HTR-8/SVneo (cell line): ENCODE results near the gene PID1.
A peak's percentile ranks its signal among the peaks of the same experiment; 100 is the strongest.

Source experiments
- DNase-seq: peaks from one replicate; pipeline ENCODE4 v3.0.0; 2011; ENCODE audit warnings: low spot score, mixed read lengths; ENCODE audit not compliant: insufficient read length
- FAIRE-seq: peaks from 2 replicates; lab custom pipeline; 2011; peaks lifted over from hg19 to GRCh38; lab: Jason Lieb, UNC

Gene PID1

GRCh38 chr2:229174794-229175496 is 96.1 kb downstream of the PID1 start:
- FAIRE-seq (no peak), DNase-seq (no peak)

- FAIRE-seq, result no peak
These were observed 97.2 kb downstream of the PID1 start for GRCh38 chr2:229173825-229174359.

GRCh38 chr2:229170916-229171315 is 100.2 kb downstream of the PID1 start:
- DNase-seq (no peak), FAIRE-seq (no peak)

More at GRCh38 chr2:229173825-229174359, 97.2 kb downstream of the PID1 start:
- no peak for DNase-seq

- FAIRE-seq (no peak), DNase-seq (no peak)
These were observed 100.9 kb downstream of the PID1 start for GRCh38 chr2:229170171-229170570.

GRCh38 chr2:229169751-229170150 is 101.3 kb downstream of the PID1 start:
- DNase-seq, result no peak

GRCh38 chr2:229164545-229165249 is 106.4 kb downstream of the PID1 start:
- no peak for FAIRE-seq

More at GRCh38 chr2:229169751-229170150, 101.3 kb downstream of the PID1 start:
- FAIRE-seq, result no peak

GRCh38 chr2:229163893-229164292 is 107.2 kb downstream of the PID1 start:
- no peak for FAIRE-seq

More at GRCh38 chr2:229164545-229165249, 106.4 kb downstream of the PID1 start:
- no peak for DNase-seq

GRCh38 chr2:229162015-229162414 is 109.1 kb downstream of the PID1 start:
- FAIRE-seq, result no peak
- DNase-seq, result no peak

More at GRCh38 chr2:229163893-229164292, 107.2 kb downstream of the PID1 start:
- no peak for DNase-seq

- no peak for FAIRE-seq
- DNase-seq, result no peak
These were observed 110.1 kb downstream of the PID1 start for GRCh38 chr2:229160984-229161383.

- FAIRE-seq, result no peak
- DNase-seq, result no peak
These were observed 110.9 kb downstream of the PID1 start for GRCh38 chr2:229160180-229160579.

GRCh38 chr2:229159405-229159804 is 111.7 kb downstream of the PID1 start:
- DNase-seq (no peak), FAIRE-seq (no peak)

GRCh38 chr2:229154381-229154780 is 116.7 kb downstream of the PID1 start:
- FAIRE-seq, result no peak
- peak; percentile 7 for DNase-seq

GRCh38 chr2:229153951-229154350 is 117.1 kb downstream of the PID1 start:
- FAIRE-seq (no peak), DNase-seq (no peak)

GRCh38 chr2:229153267-229153666 is 117.8 kb downstream of the PID1 start:
- no peak for DNase-seq
- no peak for FAIRE-seq

- FAIRE-seq, result no peak
- no peak for DNase-seq
These were observed 118.4 kb downstream of the PID1 start for GRCh38 chr2:229152674-229153073.

GRCh38 chr2:229150317-229150716 is 120.8 kb downstream of the PID1 start:
- FAIRE-seq (no peak), DNase-seq (no peak)

- DNase-seq, result peak; percentile 7
- FAIRE-seq, result no peak
These were observed 129.6 kb downstream of the PID1 start for GRCh38 chr2:229141424-229142025.

GRCh38 chr2:229137639-229138038 is 133.4 kb downstream of the PID1 start:
- FAIRE-seq, result no peak
- DNase-seq, result no peak

GRCh38 chr2:229137066-229137465 is 134.0 kb downstream of the PID1 start:
- no peak for FAIRE-seq
- no peak for DNase-seq

GRCh38 chr2:229133155-229133772 is 137.8 kb downstream of the PID1 start:
- peak; percentile 31 for DNase-seq

More at GRCh38 chr2:229133155-229133772, 137.8 kb downstream of the PID1 start:
- FAIRE-seq, result no peak
